Daoy (cell line): ENCODE measurements around the gene CXADR. TPM values are rescaled to one million over a fixed set of nuclear protein-coding genes. Genes with fewer than 3 reads are reported as not detected.
"Not testable (repeated sequence)": the region's sequence is repeated elsewhere in the genome, so short reads cannot be mapped to it uniquely, and the experiment has no call there.

Experiments
- DNase-seq: peaks from one replicate; pipeline ENCODE4 v3.0.0-alpha.2; 2015; ENCODE audit warnings: low read depth
- total RNA-seq: library from RNA; depleted of rRNA; stranded (reverse); fragments of >200 nt; shearing (Covaris generic); gene quantifications from 2 replicates; pipeline ENCODE4 v1.2.3, GENCODE V29; 2014

Gene CXADR
- total RNA-seq, 1 experiment from 2014 or later, result 7.4 TPM

- DNase-seq, result not testable (repeated sequence)
Observed at GRCh38 chr21:17502985-17503384, 9.9 kb upstream of the CXADR start.

- DNase-seq, result no peak
Observed at GRCh38 chr21:17506951-17507350, 5.9 kb upstream of the CXADR start.

GRCh38 chr21:17507591-17507990 lies 5.3 kb upstream of the CXADR start:
- no peak for DNase-seq

GRCh38 chr21:17513214-17514123 lies 626 bp downstream of the CXADR start:
- DNase-seq, result peak; percentile 46

GRCh38 chr21:17514124-17514845 lies 1.4 kb downstream of the CXADR start:
- DNase-seq, result peak; percentile 32

- DNase-seq, result not testable (repeated sequence)
Observed at GRCh38 chr21:17517008-17517407, 4.2 kb downstream of the CXADR start.

GRCh38 chr21:17519208-17519738 lies 6.4 kb downstream of the CXADR start:
- no peak for DNase-seq

- no peak for DNase-seq
Observed at GRCh38 chr21:17519965-17520609, 7.2 kb downstream of the CXADR start.

- DNase-seq, result no peak
Observed at GRCh38 chr21:17523007-17523451, 10.2 kb downstream of the CXADR start.

GRCh38 chr21:17523979-17524494 lies 11.2 kb downstream of the CXADR start:
- not testable (repeated sequence) for DNase-seq

- no peak for DNase-seq
Observed at GRCh38 chr21:17524635-17525034, 11.8 kb downstream of the CXADR start.

GRCh38 chr21:17526776-17527175 lies 13.9 kb downstream of the CXADR start:
- no peak for DNase-seq

- peak; percentile 66 for DNase-seq
Observed at GRCh38 chr21:17527240-17527639, 14.4 kb downstream of the CXADR start.

- no peak for DNase-seq
Observed at GRCh38 chr21:17527711-17528110, 14.9 kb downstream of the CXADR start.

GRCh38 chr21:17529648-17530047 lies 16.8 kb downstream of the CXADR start:
- DNase-seq, result no peak

GRCh38 chr21:17532292-17532691 lies 19.4 kb downstream of the CXADR start:
- DNase-seq, result no peak

- DNase-seq, result no peak
Observed at GRCh38 chr21:17536381-17536780, 23.5 kb downstream of the CXADR start.

GRCh38 chr21:17537299-17537698 lies 24.5 kb downstream of the CXADR start:
- DNase-seq, result no peak

GRCh38 chr21:17538576-17538975 lies 25.7 kb downstream of the CXADR start:
- DNase-seq, result no peak

- no peak for DNase-seq
Observed at GRCh38 chr21:17539323-17539722, 26.5 kb downstream of the CXADR start.

- no peak for DNase-seq
Observed at GRCh38 chr21:17539743-17540341, 27.0 kb downstream of the CXADR start.
